Measurements from ENCODE around the gene GALNT2. TPM values are rescaled to one million over a fixed set of nuclear protein-coding genes. Genes with fewer than 3 reads are reported as not detected.

The GALNT2 gene
- total and polyA plus RNA-seq, 2 donors from 2014 or later = 20.2 to 59.2 TPM

- Histone ChIP-seq H3K9ac (ENCODE audit: low read length in 3 of 3) (no peak overlapping the region), H3K27me3 (ENCODE audit: control insufficient read depth, insufficient read depth, low read length) (no peaks in the 10 kb centered on the region), H3K4me3 (ENCODE audit: low read length in 3 of 3) (no peak overlapping the region), H3K36me3 (ENCODE audit: control insufficient read depth in 2 of 3, insufficient read depth in 3 of 3, low read length in 3 of 3) (peaks cover 0 to 13% (median 0%) of the 10 kb centered on the region in 3 donors), H3K9me3 (ENCODE audit: control insufficient read depth in 2 of 3, insufficient read depth in 1 of 3, low read length in 3 of 3) (no peaks in the 10 kb centered on the region), H3K4me1 (ENCODE audit: control insufficient read depth in 2 of 3, insufficient read depth in 2 of 3, low read depth in 1 of 3, low read length in 3 of 3) (no peaks in the 10 kb centered on the region), H3K27ac (ENCODE audit: low read depth in 2 of 2, low read length in 2 of 2) (no peak overlapping the region)
- no peak for FAIRE-seq
- DNase-seq = no peak
- intact Hi-C loops (cut with DNase I) = no loop called here
- TF ChIP-seq CTCF (IDR thresholded peaks at IDR 0.05; ENCODE audit: borderline replicate concordance, extremely low read depth, insufficient read depth) = no peak
Measured at GRCh38 chr1:230255116-230255515, 188.1 kb downstream of the GALNT2 start.

GRCh38 chr1:230255991-230256390 lies 189.0 kb downstream of the GALNT2 start:
- Histone ChIP-seq H3K9me3 (ENCODE audit: control insufficient read depth in 2 of 3, insufficient read depth in 1 of 3, low read length in 3 of 3) (no peaks in the 10 kb centered on the region), H3K27ac (ENCODE audit: low read depth in 2 of 2, low read length in 2 of 2) (no peak overlapping the region), H3K27me3 (ENCODE audit: control insufficient read depth, insufficient read depth, low read length) (no peaks in the 10 kb centered on the region), H3K4me3 (ENCODE audit: low read length in 3 of 3) (no peak overlapping the region), H3K36me3 (ENCODE audit: control insufficient read depth in 2 of 3, insufficient read depth in 3 of 3, low read length in 3 of 3) (peaks cover 0 to 9% (median 0%) of the 10 kb centered on the region in 3 donors), H3K4me1 (ENCODE audit: control insufficient read depth in 2 of 3, insufficient read depth in 2 of 3, low read depth in 1 of 3, low read length in 3 of 3) (no peaks in the 10 kb centered on the region), H3K9ac (ENCODE audit: low read length in 3 of 3) (no peak overlapping the region)
- intact Hi-C loops (cut with DNase I) = no loop called here
- FAIRE-seq = no peak
- TF ChIP-seq CTCF (IDR thresholded peaks at IDR 0.05; ENCODE audit: borderline replicate concordance, extremely low read depth, insufficient read depth) = no peak
- DNase-seq = no peak

- Histone ChIP-seq H3K9ac (ENCODE audit: low read length in 3 of 3) (no peak overlapping the region), H3K36me3 (ENCODE audit: control insufficient read depth in 2 of 3, insufficient read depth in 3 of 3, low read length in 3 of 3) (peaks cover 0 to 9% (median 0%) of the 10 kb centered on the region in 3 donors), H3K27ac (ENCODE audit: low read depth in 2 of 2, low read length in 2 of 2) (no peak overlapping the region), H3K27me3 (ENCODE audit: control insufficient read depth, insufficient read depth, low read length) (no peaks in the 10 kb centered on the region), H3K9me3 (ENCODE audit: control insufficient read depth in 2 of 3, insufficient read depth in 1 of 3, low read length in 3 of 3) (no peaks in the 10 kb centered on the region), H3K4me1 (ENCODE audit: control insufficient read depth in 2 of 3, insufficient read depth in 2 of 3, low read depth in 1 of 3, low read length in 3 of 3) (no peaks in the 10 kb centered on the region), H3K4me3 (ENCODE audit: low read length in 3 of 3) (no peak overlapping the region)
- intact Hi-C loops (cut with DNase I) = no loop called here
- no peak for FAIRE-seq
- TF ChIP-seq CTCF (IDR thresholded peaks at IDR 0.05; ENCODE audit: borderline replicate concordance, extremely low read depth, insufficient read depth) = no peak
- DNase-seq = no peak
Measured at GRCh38 chr1:230256896-230257295, 189.9 kb downstream of the GALNT2 start.

GRCh38 chr1:230259621-230260020 lies 192.6 kb downstream of the GALNT2 start:
- no peak overlapping the region for H3K9ac ChIP-seq (ENCODE audit: low read length in 3 of 3)
- H3K4me1 ChIP-seq (ENCODE audit: control insufficient read depth in 2 of 3, insufficient read depth in 2 of 3, low read depth in 1 of 3, low read length in 3 of 3) = no peaks in the 10 kb centered on the region
- H3K36me3 ChIP-seq (ENCODE audit: control insufficient read depth in 2 of 3, insufficient read depth in 3 of 3, low read length in 3 of 3) = peaks cover 0 to 18% (median 11%) of the 10 kb centered on the region in 3 donors
- intact Hi-C loops (cut with DNase I) = no loop called here
- H3K27ac ChIP-seq (ENCODE audit: low read depth in 2 of 2, low read length in 2 of 2) = no peak overlapping the region
- H3K27me3 ChIP-seq (ENCODE audit: control insufficient read depth, insufficient read depth, low read length) = no peaks in the 10 kb centered on the region
- H3K9me3 ChIP-seq (ENCODE audit: control insufficient read depth in 2 of 3, insufficient read depth in 1 of 3, low read length in 3 of 3) = no peaks in the 10 kb centered on the region
- DNase-seq (no peak), FAIRE-seq (no peak)
- H3K4me3 ChIP-seq (ENCODE audit: low read length in 3 of 3) = no peak overlapping the region
- no peak for TF ChIP-seq CTCF (IDR thresholded peaks at IDR 0.05; ENCODE audit: borderline replicate concordance, extremely low read depth, insufficient read depth)

All from kidney (tissue), 14 donors.